ENCODE data around the gene AVEN. TPM values are rescaled to one million over a fixed set of nuclear protein-coding genes. Genes with fewer than 3 reads are reported as not detected.

AVEN gene
- total RNA-seq, 4 donors from 2014 or later, result 5.9 to 14.8 (median 13.5) TPM

- TF ChIP-seq CTCF (IDR thresholded peaks at IDR 0.05) (no peak), EP300 (IDR thresholded peaks at IDR 0.05) (no peak), POLR2A (IDR thresholded peaks at IDR 0.05) (no peak), POLR2AphosphoS5 (IDR thresholded peaks at IDR 0.05) (no peak)
- H3K4me3 ChIP-seq, result no peak overlapping the region
- H3K36me3 ChIP-seq, result no peaks in the 10 kb centered on the region
- 66% methylated on average over 8 of the region's 11 CpGs for WGBS
- no peaks in the 10 kb centered on the region for H3K4me1 ChIP-seq
- DNase-seq (ENCODE audit: low spot score in 2 of 2), result no peak
- H3K9me3 ChIP-seq, result no peaks in the 10 kb centered on the region
- H3K27ac ChIP-seq, result peak overlapping the region; percentile 38
- no peaks in the 10 kb centered on the region for H3K27me3 ChIP-seq
Observed at GRCh38 chr15:33915571-33916407, 123.2 kb downstream of the AVEN start.

GRCh38 chr15:33913459-33913858 lies 125.5 kb downstream of the AVEN start:
- Histone ChIP-seq H3K9me3 (no peaks in the 10 kb centered on the region), H3K27me3 (no peaks in the 10 kb centered on the region), H3K36me3 (no peaks in the 10 kb centered on the region), H3K4me1 (no peaks in the 10 kb centered on the region), H3K27ac (no peak overlapping the region), H3K4me3 (no peak overlapping the region)
- DNase-seq (ENCODE audit: low spot score in 2 of 2), result no peak
- TF ChIP-seq POLR2AphosphoS5 (IDR thresholded peaks at IDR 0.05) (no peak), EP300 (IDR thresholded peaks at IDR 0.05) (no peak), POLR2A (IDR thresholded peaks at IDR 0.05) (no peak), CTCF (IDR thresholded peaks at IDR 0.05) (no peak)
- WGBS, result 79% methylated on average over 1 of the region's 1 CpG

GRCh38 chr15:33912326-33912725 lies 126.7 kb downstream of the AVEN start:
- no peaks in the 10 kb centered on the region for H3K36me3 ChIP-seq
- DNase-seq (ENCODE audit: low spot score in 2 of 2), result no peak
- no peak overlapping the region for H3K27ac ChIP-seq
- no peaks in the 10 kb centered on the region for H3K9me3 ChIP-seq
- TF ChIP-seq POLR2A (IDR thresholded peaks at IDR 0.05), result no peak
- no peak for TF ChIP-seq POLR2AphosphoS5 (IDR thresholded peaks at IDR 0.05)
- TF ChIP-seq CTCF (IDR thresholded peaks at IDR 0.05), result no peak
- no peak for TF ChIP-seq EP300 (IDR thresholded peaks at IDR 0.05)
- H3K4me1 ChIP-seq, result no peaks in the 10 kb centered on the region
- no peaks in the 10 kb centered on the region for H3K27me3 ChIP-seq
- no peak overlapping the region for H3K4me3 ChIP-seq

GRCh38 chr15:33910741-33911140 lies 128.3 kb downstream of the AVEN start:
- no peak for DNase-seq (ENCODE audit: low spot score in 2 of 2)
- Histone ChIP-seq H3K27ac (no peak overlapping the region), H3K9me3 (no peaks in the 10 kb centered on the region), H3K4me1 (no peaks in the 10 kb centered on the region), H3K4me3 (no peak overlapping the region), H3K27me3 (no peaks in the 10 kb centered on the region), H3K36me3 (no peaks in the 10 kb centered on the region)
- TF ChIP-seq EP300 (IDR thresholded peaks at IDR 0.05) (no peak), POLR2A (IDR thresholded peaks at IDR 0.05) (no peak), POLR2AphosphoS5 (IDR thresholded peaks at IDR 0.05) (no peak), CTCF (IDR thresholded peaks at IDR 0.05) (no peak)
- WGBS, result 83% methylated on average over 3 of the region's 3 CpGs

GRCh38 chr15:33908406-33908805 lies 130.6 kb downstream of the AVEN start:
- H3K4me3 ChIP-seq, result no peak overlapping the region
- no peaks in the 10 kb centered on the region for H3K4me1 ChIP-seq
- H3K27me3 ChIP-seq, result no peaks in the 10 kb centered on the region
- DNase-seq (ENCODE audit: low spot score in 2 of 2), result no peak
- no peak overlapping the region for H3K27ac ChIP-seq
- TF ChIP-seq EP300 (IDR thresholded peaks at IDR 0.05) (no peak), POLR2AphosphoS5 (IDR thresholded peaks at IDR 0.05) (no peak), POLR2A (IDR thresholded peaks at IDR 0.05) (no peak), CTCF (IDR thresholded peaks at IDR 0.05) (no peak)
- no peaks in the 10 kb centered on the region for H3K36me3 ChIP-seq
- WGBS, result 98% methylated on average over 3 of the region's 3 CpGs
- no peaks in the 10 kb centered on the region for H3K9me3 ChIP-seq
